ENCODE results near the gene SPNS2. TPM values are rescaled to one million over a fixed set of nuclear protein-coding genes. Genes with fewer than 3 reads are reported as not detected.

The SPNS2 gene
- total RNA-seq, 4 donors from 2014 or later, result 8.7 to 72.0 (median 18.2) TPM

GRCh38 chr17:4579678-4580077, 81.0 kb downstream of the SPNS2 start:
- TF ChIP-seq POLR2AphosphoS5 (IDR thresholded peaks at IDR 0.05) (no peak), POLR2A (IDR thresholded peaks at IDR 0.05) (no peak), EP300 (IDR thresholded peaks at IDR 0.05; ENCODE audit: low read depth) (no peak), CTCF (IDR thresholded peaks at IDR 0.05) (no peak)
- in situ Hi-C loops (cut with MboI; ENCODE audit: low pct_ligation_motif_present in 1 of 4, low pct_unique_long_range_greater_than_20kb in 1 of 4, low sequenced_read_pairs in 3 of 4), result loop anchor here in 2 of 4 donors (10.0 kb wide), 1 partner anchor 45 kb away; no protein-coding TSS in a partner anchor

GRCh38 chr17:4580291-4580690, 81.6 kb downstream of the SPNS2 start:
- in situ Hi-C loops (cut with MboI; ENCODE audit: low pct_ligation_motif_present in 1 of 4, low pct_unique_long_range_greater_than_20kb in 1 of 4, low sequenced_read_pairs in 3 of 4), result no loop called here
- DNase-seq, result no peak
- H3K4me3 ChIP-seq, result no peak overlapping the region
- no peaks in the 10 kb centered on the region for H3K36me3 ChIP-seq
- H3K4me1 ChIP-seq, result peaks cover 0 to 16% (median 12%) of the 10 kb centered on the region in 4 donors
- TF ChIP-seq POLR2AphosphoS5 (IDR thresholded peaks at IDR 0.05) (no peak), EP300 (IDR thresholded peaks at IDR 0.05; ENCODE audit: low read depth) (no peak), CTCF (IDR thresholded peaks at IDR 0.05) (no peak), POLR2A (IDR thresholded peaks at IDR 0.05) (no peak)
- no peaks in the 10 kb centered on the region for H3K9me3 ChIP-seq
- H3K27me3 ChIP-seq, result peaks cover 39% of the 10 kb centered on the region
- no peak overlapping the region for H3K27ac ChIP-seq
- 59% methylated on average over 6 of the region's 7 CpGs; no CpG with 5 or more reads in 1 of the 2 donors for WGBS, 2 donors (ENCODE audit: low coverage in 1 of 2)
- intact Hi-C loops (cut with DNase I; ENCODE audit: low total_unique reads), result no loop called here

More at GRCh38 chr17:4579678-4580077, 81.0 kb downstream of the SPNS2 start:
- no peak overlapping the region for H3K4me3 ChIP-seq
- H3K36me3 ChIP-seq, result no peaks in the 10 kb centered on the region
- H3K9me3 ChIP-seq, result no peaks in the 10 kb centered on the region
- H3K4me1 ChIP-seq, result peaks cover 0 to 10% (median 9%) of the 10 kb centered on the region in 4 donors
- intact Hi-C loops (cut with DNase I; ENCODE audit: low total_unique reads), result no loop called here
- 80 to 87% methylated on average over 3 to 11 of the region's 11 CpGs for WGBS, 2 donors (ENCODE audit: low coverage in 1 of 2)
- DNase-seq, result no peak
- H3K27me3 ChIP-seq, result peaks cover 33% of the 10 kb centered on the region
- H3K27ac ChIP-seq, result no peak overlapping the region

- WGBS, 2 donors (ENCODE audit: low coverage in 1 of 2), result 70% methylated on average over 7 of the region's 7 CpGs; no CpG with 5 or more reads in 1 of the 2 donors
- Histone ChIP-seq H3K36me3 (no peaks in the 10 kb centered on the region), H3K27me3 (peaks cover 46% of the 10 kb centered on the region), H3K27ac (no peak overlapping the region), H3K4me3 (no peak overlapping the region), H3K4me1 (peaks cover 0 to 16% (median 12%) of the 10 kb centered on the region in 4 donors), H3K9me3 (no peaks in the 10 kb centered on the region)
- intact Hi-C loops (cut with DNase I; ENCODE audit: low total_unique reads) (no loop called here), in situ Hi-C loops (cut with MboI; ENCODE audit: low pct_ligation_motif_present in 1 of 4, low pct_unique_long_range_greater_than_20kb in 1 of 4, low sequenced_read_pairs in 3 of 4) (no loop called here)
- TF ChIP-seq POLR2A (IDR thresholded peaks at IDR 0.05) (no peak), POLR2AphosphoS5 (IDR thresholded peaks at IDR 0.05) (no peak), CTCF (IDR thresholded peaks at IDR 0.05) (no peak), EP300 (IDR thresholded peaks at IDR 0.05; ENCODE audit: low read depth) (no peak)
- no peak for DNase-seq
Measured at GRCh38 chr17:4582101-4582501, 83.4 kb downstream of the SPNS2 start.

- TF ChIP-seq EP300 (IDR thresholded peaks at IDR 0.05; ENCODE audit: low read depth) (no peak), CTCF (IDR thresholded peaks at IDR 0.05) (no peak), POLR2A (IDR thresholded peaks at IDR 0.05) (no peak), POLR2AphosphoS5 (IDR thresholded peaks at IDR 0.05) (no peak)
- in situ Hi-C loops (cut with MboI; ENCODE audit: low pct_ligation_motif_present in 1 of 4, low pct_unique_long_range_greater_than_20kb in 1 of 4, low sequenced_read_pairs in 3 of 4), result no loop called here
- no peak for DNase-seq
- no peaks in the 10 kb centered on the region for H3K36me3 ChIP-seq
- WGBS, 2 donors (ENCODE audit: low coverage in 1 of 2), result 81% methylated on average over 8 of the region's 8 CpGs; no CpG with 5 or more reads in 1 of the 2 donors
- intact Hi-C loops (cut with DNase I; ENCODE audit: low total_unique reads), result no loop called here
- H3K9me3 ChIP-seq, result no peaks in the 10 kb centered on the region
- peaks cover 0 to 16% (median 12%) of the 10 kb centered on the region in 4 donors for H3K4me1 ChIP-seq
- no peak overlapping the region for H3K27ac ChIP-seq
- peaks cover 46% of the 10 kb centered on the region for H3K27me3 ChIP-seq
- H3K4me3 ChIP-seq, result no peak overlapping the region
Measured at GRCh38 chr17:4582691-4583090, 84.0 kb downstream of the SPNS2 start.
